A673 (cell line): ENCODE data around the gene FAM118B.

ENCODE experiments used
- CTCF ChIP-seq: fragments of 300-800, 200-600 bp; sonication (generic); conservative IDR thresholded peaks from 2 replicates; pipeline ENCODE4 v1.5.1; 2017; ENCODE audit warnings: low read depth, mild to moderate bottlenecking, antibody characterized with exemption, low read length, moderate library complexity, mixed read lengths
- EZH2 ChIP-seq: fragments of 200-600 bp; sonication (generic); IDR thresholded peaks from 2 replicates; pipeline ENCODE4 v1.6.1; 2017; ENCODE audit warnings: borderline replicate concordance, low read depth, mild to moderate bottlenecking, mixed read lengths, antibody characterized with exemption, low read length; ENCODE audit not compliant: poor library complexity, severe bottlenecking

- TF ChIP-seq EZH2, result no peak
- TF ChIP-seq CTCF, result no peak
These were observed 729 bp upstream of the FAM118B start for GRCh38 chr11:126210871-126211235.
